HG03196 (cell line): Measurements from ENCODE around the gene RGS7.
"Not testable (repeated sequence)": the region's sequence is repeated elsewhere in the genome, so short reads cannot be mapped to it uniquely, and the experiment has no call there.

Source experiments
- ATAC-seq: cut with Tn5 transposase; IDR thresholded peaks from one replicate; pipeline ENCODE4 v1.9.1; 2021; ENCODE audit not compliant: unreplicated experiment

The RGS7 gene

GRCh38 chr1:241142493-241142892 lies 214.5 kb downstream of the RGS7 start:
- ATAC-seq, result no peak

- not testable (repeated sequence) for ATAC-seq
Measured at GRCh38 chr1:241141646-241142045, 215.4 kb downstream of the RGS7 start.

GRCh38 chr1:241140670-241141069 lies 216.3 kb downstream of the RGS7 start:
- ATAC-seq, result no peak

GRCh38 chr1:241139047-241139446 lies 218.0 kb downstream of the RGS7 start:
- ATAC-seq, result no peak

- no peak for ATAC-seq
Measured at GRCh38 chr1:241138248-241138647, 218.8 kb downstream of the RGS7 start.

GRCh38 chr1:241136389-241136788 lies 220.6 kb downstream of the RGS7 start:
- no peak for ATAC-seq

GRCh38 chr1:241131636-241132194 lies 225.3 kb downstream of the RGS7 start:
- no peak for ATAC-seq

- no peak for ATAC-seq
Measured at GRCh38 chr1:241130881-241131280, 226.1 kb downstream of the RGS7 start.

GRCh38 chr1:241129207-241129960 lies 227.6 kb downstream of the RGS7 start:
- no peak for ATAC-seq

GRCh38 chr1:241125286-241125685 lies 231.7 kb downstream of the RGS7 start:
- no peak for ATAC-seq

- ATAC-seq, result no peak
Measured at GRCh38 chr1:241118049-241118448, 239.0 kb downstream of the RGS7 start.

- ATAC-seq, result no peak
Measured at GRCh38 chr1:241115784-241116183, 241.2 kb downstream of the RGS7 start.

- no peak for ATAC-seq
Measured at GRCh38 chr1:241114699-241115233, 242.2 kb downstream of the RGS7 start.

- no peak for ATAC-seq
Measured at GRCh38 chr1:241113557-241113956, 243.4 kb downstream of the RGS7 start.

GRCh38 chr1:241109039-241109438 lies 248.0 kb downstream of the RGS7 start:
- no peak for ATAC-seq

GRCh38 chr1:241105147-241105546 lies 251.9 kb downstream of the RGS7 start:
- no peak for ATAC-seq

- ATAC-seq, result no peak
Measured at GRCh38 chr1:241102664-241103063, 254.3 kb downstream of the RGS7 start.

- no peak for ATAC-seq
Measured at GRCh38 chr1:241101622-241102021, 255.4 kb downstream of the RGS7 start.

- ATAC-seq, result no peak
Measured at GRCh38 chr1:241097479-241097878, 259.5 kb downstream of the RGS7 start.

- ATAC-seq, result no peak
Measured at GRCh38 chr1:241096982-241097381, 260.0 kb downstream of the RGS7 start.

GRCh38 chr1:241095847-241096246 lies 261.2 kb downstream of the RGS7 start:
- no peak for ATAC-seq

- ATAC-seq, result no peak
Measured at GRCh38 chr1:241090798-241091197, 266.2 kb downstream of the RGS7 start.
